Sciatic nerve (tissue), 2 donors: ENCODE measurements around the gene TMEM51. TPM values are rescaled to one million over a fixed set of nuclear protein-coding genes. Genes with fewer than 3 reads are reported as not detected.
"Not testable (repeated sequence)": the region's sequence is repeated elsewhere in the genome, so short reads cannot be mapped to it uniquely, and the experiment has no call there.

Experiments
- ATAC-seq: fragments of 200-7000 bp; cut with Tn5 transposase; one replicate; pipeline ENCODE4 v1.9.1; 2020; ENCODE audit warnings: mild to moderate bottlenecking, moderate library complexity
- DNase-seq: peaks from one replicate; pipeline ENCODE4 v3.0.0-alpha.2; 2020; ENCODE audit warnings: low spot score
- intact Hi-C: fragments of 100-400 bp; cut with DNase I; formaldehyde crosslinking; loops from one replicate; pipeline ENCODE4 v1.14.2; 2022
- total RNA-seq: library from RNA; stranded (reverse); fragmentation: NEBNext Ultra II Directional; extraction: Animal tissue kit (Norgen Biotek cat#: 25700); gene quantifications from one replicate; pipeline ENCODE4 v1.2.1, GENCODE V29; 2021
- donor health status: DM: no; HTN: no; CAD: no.
- donor health status: DM: no; HTN: no; CAD: no.

The TMEM51 gene
- total RNA-seq, 1 donor from 2014 or later, result 17.3 TPM

DNA sequence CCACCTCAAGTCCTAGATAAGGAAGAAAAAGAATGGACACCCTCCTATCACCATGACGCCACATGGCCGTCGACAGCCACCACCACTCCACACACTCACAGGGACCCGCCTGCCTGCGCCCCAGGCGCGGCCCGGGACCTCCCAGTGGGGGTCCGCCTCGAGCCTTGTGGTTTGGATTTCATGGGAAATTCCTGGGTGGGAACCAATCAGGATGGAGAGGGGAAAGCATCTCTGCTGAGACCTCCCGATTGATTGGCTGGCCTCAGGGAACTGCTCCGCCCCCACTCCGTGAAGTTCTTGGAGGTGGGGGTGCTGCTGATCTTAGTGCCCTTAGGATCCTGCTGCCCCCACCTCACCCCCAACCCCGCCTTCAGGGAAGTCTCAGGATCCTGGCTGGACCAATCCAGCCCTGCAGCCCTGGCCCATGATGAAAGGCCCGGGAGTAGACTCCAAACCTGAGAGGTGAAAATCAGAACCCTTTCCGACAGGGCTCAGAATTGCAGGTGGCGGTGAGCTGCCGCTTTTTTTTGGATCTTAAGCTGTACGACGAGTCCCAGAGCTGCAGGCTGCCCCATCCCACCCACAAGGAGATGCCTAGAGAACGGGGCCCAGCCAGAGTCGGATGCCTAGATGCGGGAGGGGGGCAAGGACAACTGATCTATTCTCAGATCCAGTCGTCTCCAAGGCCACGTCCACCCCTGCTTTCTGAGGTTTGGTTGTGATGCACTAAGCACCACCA, 29.0 kb upstream of the TMEM51 start:
- ATAC-seq (no peak), DNase-seq (no peak)
- intact Hi-C loops, result loop anchor here (5.0 kb wide), 1 partner anchor 148 kb away; no protein-coding TSS in a partner anchor

DNA sequence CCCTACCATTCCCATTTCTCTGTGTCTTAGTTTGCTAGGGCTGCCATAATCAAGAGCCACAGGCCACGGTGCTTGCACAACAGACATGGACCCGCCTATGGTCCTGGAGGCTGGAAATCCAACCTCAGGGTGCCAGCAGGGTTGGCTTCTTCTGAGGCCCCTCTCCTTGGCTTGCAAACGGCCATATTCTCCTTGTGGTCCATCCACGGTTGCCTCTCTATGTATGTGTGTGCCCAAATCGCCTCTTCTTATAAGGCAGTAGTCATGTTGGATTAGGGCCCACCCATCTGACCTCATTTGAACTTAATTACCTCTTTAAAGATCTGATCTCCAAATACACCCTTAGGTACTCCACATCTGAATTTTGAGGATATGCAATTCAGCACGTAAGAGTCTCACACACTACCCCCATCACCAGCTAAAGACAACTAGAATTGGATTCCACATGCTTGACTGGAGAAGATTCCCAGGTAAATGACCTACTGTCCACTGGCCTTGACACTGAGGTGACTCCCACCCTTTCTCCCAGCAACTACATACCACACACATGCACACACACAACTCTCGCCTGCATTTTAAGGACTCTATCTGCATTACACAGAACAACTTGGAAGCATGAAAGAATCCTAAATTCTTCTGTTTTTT, 28.3 kb upstream of the TMEM51 start:
- no peak for ATAC-seq
- no peak for DNase-seq
- intact Hi-C loops, result loop anchor here (5.0 kb wide), 1 partner anchor 147 kb away; no protein-coding TSS in a partner anchor

DNA sequence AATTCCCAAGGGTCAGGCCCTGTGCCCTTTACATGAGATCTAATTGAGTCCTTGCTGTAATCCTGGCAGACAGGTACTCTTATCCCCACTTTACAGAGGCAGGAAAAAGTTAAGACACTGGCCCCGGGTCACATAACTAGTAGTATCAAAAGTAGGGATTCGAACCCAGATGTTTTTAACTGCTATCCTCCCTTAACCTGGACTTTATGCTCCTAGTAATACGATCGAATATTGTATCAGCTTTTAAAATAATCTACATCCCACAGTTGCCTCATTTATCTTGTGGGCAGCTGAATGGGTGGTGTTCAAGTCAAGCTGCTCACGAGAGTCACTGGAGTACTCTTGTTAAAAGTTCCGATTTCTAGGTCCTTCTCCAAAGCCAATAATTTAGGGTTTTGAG, 25.5 kb upstream of the TMEM51 start:
- ATAC-seq, result no peak
- DNase-seq, result no peak
- intact Hi-C loops, result loop anchor here (5.0 kb wide), 1 partner anchor 144 kb away; no protein-coding TSS in a partner anchor

DNA sequence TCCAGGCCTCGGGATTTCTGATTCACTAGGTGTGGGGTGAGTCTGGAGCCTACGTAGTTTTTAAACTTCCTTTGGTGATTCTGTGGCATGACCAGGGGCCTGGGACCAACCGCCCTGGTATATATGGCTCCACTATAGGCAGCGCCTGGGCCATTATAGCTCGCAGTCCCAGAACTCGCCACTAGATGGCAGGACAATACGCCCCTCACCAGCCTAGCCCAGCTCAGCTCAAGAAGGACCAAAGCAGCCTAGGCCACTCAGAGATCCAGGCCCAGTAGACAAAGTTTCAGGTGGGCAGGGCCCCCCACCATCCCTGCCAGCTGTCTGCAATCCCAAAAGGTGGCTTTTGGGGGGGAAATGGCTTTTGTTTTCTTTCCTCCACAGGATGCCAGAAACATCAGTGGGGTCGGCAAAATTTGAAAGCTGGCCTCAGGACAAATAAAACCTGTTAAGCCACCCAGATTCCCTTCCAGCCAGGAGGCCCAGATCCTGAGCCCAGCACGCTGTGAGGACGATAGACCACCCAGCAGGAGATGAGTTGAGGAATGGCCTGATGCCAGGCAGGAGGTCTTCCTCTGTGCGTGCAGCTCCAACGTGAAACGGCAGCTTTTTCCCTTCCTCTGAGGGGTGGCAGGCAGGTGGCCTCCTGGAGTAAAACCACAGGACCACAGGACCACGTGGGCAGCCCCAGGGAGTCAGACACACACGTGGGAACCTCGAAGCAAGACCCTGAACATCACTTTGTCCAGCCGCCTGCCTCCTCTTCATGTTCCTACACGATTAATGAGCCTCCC, 24.8 kb upstream of the TMEM51 start:
- ATAC-seq (peak; percentile 90), DNase-seq (peak; percentile 84)
- intact Hi-C loops, result loop anchor here (5.0 kb wide), 1 partner anchor 144 kb away; no protein-coding TSS in a partner anchor

DNA sequence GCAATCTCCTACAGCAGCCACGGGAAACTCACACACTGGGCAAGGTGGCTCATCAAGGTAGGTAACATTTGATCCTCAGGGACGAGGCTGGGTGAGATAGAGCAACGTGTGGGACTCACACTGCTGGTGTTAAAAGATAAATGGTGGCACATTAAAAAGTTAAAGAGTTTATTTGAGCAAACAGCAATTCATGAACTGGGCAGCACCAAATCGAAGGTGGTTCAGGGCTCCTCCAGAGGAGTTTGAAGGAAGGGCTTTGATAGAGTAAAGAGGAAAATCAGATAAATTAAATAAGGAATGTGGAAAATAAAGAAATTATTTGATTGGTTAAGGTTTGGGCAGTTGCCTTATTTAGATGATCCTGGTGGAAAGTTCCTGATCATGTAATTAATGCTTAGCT, 23.6 kb upstream of the TMEM51 start:
- no peak for DNase-seq
- ATAC-seq, result no peak
- intact Hi-C loops, result loop anchor here (5.0 kb wide), 1 partner anchor 142 kb away; no protein-coding TSS in a partner anchor

DNA sequence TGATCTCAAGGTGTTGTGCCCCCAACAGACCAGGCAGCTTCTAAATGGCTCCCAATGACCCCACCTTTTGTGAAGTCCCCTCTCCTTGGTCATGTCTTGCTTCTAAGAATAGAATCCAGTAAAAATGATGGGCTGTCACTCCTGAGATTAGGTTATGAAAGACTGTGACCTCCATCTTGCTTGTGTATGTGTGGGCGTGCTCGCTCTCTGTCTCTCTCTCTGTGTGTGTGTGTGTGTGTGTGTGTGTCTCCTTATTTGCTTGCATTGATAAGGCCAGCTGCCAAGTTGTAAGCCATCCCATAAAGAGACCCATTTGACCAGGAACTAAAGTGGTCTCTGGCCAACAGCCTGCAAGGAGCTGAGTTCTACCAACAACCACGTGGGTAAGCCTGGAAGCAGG, 22.9 kb upstream of the TMEM51 start:
- intact Hi-C loops, result no loop called here
- DNase-seq, result no peak
- ATAC-seq, result no peak

DNA sequence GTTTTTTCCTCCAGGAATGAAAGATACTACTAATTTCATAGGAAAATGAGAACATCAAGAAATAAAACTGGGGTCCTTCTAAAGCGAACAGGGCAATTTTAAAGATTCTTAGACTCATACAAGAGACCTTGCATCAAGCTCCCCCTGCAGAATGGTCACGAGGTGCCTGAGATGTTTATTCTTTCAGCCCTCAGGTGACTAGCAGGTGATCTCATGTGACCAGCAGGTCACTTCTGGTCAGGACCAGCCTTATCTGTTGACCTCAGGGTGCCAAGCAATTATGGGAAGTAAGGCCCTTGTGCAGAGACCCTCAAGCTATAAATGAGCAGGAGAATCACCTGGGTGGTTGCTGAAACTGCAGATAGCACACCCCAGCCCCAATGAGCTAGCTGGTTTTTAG, 20.6 kb upstream of the TMEM51 start:
- no peak for DNase-seq
- intact Hi-C loops, result no loop called here
- ATAC-seq, result no peak

DNA sequence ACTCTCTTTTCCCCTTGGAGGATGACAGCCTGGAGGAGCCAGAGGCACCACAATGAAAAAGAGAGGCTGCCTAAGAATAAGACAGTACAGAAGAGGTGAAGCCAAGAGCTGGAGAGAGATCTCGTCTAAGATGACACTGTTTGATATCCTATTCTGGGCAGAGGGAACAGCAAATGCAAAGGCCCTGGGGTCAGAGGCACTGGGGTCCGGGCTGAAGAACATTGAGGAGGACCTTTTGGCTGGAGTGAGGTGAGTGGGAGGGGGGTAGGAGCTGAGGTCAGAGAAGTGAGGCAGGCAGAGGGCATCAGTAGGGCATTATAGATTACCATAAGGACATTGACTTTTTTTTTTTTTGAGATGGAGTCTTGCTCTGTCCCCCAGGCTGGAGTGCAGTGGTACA, 19.3 kb upstream of the TMEM51 start:
- no peak for DNase-seq
- ATAC-seq, result no peak
- intact Hi-C loops, result no loop called here

DNA sequence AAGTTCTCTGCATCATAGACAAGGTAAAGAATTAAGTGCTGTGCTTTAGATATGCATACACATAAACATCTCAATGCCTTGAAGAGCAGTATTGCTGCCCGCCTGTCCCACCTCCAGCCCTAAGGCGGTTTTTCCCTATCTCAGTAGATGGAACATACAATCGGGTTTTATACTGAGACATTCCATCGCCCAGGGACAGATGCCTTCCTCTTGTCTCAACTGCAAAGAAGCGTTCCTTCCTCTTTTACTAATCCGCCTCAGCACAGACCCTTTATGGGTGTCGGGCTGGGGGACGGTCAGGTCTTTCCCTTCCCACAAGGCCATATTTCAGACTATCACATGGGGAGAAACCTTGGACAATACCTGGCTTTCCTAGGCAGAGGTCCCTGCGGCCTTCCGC, 17.9 kb upstream of the TMEM51 start:
- DNase-seq, intact Hi-C loops, ATAC-seq: not testable (repeated sequence)

DNA sequence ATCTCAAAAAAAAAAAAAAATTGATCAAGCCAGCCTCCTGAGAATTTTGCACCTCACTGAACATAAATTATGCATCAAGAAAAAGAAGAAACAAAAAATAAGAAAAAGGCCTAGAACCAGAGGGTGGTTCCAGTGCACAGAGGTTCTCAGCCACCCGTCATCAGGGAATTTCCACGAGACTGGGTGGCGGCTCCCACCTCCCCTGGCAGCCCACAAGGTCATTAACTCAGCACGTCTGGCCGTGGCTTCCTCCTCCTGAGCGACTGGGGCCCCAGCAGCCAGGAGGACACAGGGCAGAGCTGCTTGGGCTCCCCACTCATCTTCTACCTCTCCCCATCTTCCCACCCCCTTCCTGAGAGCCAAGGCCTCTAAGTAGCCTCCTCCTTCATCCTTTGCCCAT, 15.7 kb upstream of the TMEM51 start:
- intact Hi-C loops, result no loop called here
- DNase-seq (no peak), ATAC-seq (no peak)

DNA sequence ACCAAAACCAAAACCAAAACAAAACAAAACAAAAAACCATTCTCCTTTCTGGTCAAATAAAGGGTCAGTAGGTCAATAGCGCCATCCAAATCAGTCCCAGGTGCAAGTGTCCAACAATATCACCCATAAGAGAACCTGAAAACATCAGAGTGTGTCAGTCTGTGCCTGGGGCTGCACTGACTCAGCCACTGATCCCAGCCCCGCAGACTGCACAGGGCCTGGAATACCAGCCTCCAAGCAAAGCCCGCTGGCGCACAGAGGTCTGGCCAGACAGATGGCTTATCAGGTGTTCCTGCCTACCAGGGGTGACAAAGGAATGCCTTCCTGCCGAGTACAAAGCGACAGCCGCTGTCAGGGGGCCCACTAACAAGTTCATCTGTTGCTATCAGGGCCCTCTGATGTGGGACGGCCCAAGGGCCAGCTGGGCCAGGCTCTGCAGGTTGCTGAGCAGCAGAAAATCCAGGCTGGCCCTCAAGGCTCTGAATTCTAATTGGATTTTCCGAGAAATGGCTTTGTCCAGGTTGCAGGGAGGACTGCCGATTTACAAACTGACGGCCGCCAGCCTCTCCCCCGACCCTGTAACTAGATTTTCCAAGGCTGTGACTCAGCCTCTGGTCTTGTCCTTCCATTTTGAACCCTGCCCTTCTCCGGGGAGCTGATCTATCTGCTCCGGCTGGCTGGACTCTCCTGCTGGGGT, 13.7 kb upstream of the TMEM51 start:
- ATAC-seq (no peak), DNase-seq (no peak)
- intact Hi-C loops, result no loop called here

DNA sequence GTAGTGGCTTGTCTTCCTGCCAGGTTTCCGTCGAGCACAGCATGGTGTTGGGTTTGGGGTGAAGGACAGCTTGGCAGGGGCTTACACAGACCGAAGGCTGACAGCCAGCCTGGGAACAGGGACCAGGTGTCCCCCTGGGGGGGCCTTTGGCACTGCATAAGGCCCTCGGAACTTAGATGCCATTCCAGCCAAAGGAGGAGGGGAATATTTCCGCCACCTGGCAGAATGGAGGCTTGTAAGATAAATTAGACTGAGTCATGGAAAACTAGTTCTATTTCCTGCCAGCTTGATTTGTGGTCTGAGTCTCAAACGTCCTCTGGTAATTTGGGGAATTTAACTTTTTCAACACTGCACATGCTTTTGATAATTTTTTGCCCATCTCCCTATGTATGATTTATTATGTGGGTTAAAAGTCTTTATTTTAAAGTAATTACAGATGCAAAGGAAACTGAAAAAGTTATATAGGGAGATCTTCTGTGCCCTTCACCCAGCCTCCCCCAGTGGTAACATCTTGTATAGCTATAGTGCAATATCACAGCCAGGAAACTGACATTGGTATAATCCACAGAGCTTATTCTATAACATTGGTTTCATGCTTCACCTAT, 11.5 kb upstream of the TMEM51 start:
- intact Hi-C loops, result no loop called here
- DNase-seq, result no peak
- ATAC-seq, result peak; percentile 42

DNA sequence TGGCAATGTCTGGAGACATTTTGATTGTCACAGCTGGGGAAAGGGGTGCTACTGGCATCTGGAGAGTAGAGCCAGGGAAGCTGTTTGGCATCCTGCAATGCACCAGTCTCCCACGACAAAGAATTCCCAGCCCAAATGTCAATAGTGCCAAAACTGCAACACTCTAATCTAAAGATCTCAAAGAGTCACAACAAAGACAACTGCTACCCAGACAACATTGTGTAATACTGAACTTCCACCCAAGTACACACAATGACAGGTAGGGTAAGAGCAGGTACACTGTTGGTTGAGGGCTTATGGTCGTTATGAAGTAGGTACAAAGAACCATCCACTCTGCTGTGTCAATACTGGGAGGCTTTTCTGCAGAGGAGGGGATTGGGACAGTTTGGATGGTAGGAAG, 8.2 kb upstream of the TMEM51 start:
- no peak for ATAC-seq
- intact Hi-C loops, result no loop called here
- no peak for DNase-seq

DNA sequence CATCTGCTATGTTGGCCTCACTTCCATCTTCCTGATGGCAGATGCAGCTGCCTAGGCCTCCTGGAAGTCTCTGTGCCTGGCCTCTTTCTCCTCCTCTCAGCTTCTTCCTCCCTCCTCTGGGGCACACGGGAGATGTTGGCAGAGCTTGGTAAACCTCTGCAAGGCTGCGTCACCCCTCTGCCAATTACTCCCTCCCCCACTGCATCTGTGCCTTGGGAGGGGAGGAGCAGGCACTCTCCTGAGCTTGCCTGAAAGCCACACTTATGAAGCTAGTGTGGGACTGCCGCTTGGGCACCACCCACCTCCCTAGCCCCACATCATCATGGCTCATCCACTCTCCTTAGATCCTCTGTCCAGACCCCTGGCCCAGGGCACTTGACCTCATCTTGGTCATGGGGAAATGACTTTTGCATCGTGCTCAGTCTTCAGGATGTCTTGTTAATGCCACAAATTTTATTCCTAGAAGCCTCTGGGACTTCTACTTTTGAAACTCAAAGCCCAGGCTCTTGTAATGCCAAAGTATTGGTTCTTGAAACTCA, 7.3 kb upstream of the TMEM51 start:
- ATAC-seq (no peak), DNase-seq (no peak)
- intact Hi-C loops, result no loop called here

DNA sequence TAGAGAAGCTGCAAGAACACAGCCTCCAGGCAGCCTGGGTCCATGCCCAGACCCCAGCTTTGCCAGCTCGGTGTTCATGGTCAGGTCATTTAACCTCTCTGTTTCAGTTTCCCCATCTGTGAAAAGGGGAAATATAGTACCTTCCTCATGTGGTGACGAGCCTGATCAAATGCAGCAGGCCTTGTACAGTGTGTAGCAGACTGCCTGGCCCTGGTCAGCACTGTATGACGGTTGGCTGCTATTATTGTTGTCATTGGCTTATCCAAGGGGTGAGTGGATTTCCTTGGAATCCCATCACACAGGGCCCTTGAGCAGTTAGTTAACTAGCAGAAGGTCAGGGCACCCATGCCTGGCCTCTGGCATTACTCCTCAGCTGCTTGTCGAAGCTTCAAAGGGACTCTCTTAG, 6.6 kb upstream of the TMEM51 start:
- peak; percentile 31 for ATAC-seq
- intact Hi-C loops, result no loop called here
- DNase-seq, result no peak

DNA sequence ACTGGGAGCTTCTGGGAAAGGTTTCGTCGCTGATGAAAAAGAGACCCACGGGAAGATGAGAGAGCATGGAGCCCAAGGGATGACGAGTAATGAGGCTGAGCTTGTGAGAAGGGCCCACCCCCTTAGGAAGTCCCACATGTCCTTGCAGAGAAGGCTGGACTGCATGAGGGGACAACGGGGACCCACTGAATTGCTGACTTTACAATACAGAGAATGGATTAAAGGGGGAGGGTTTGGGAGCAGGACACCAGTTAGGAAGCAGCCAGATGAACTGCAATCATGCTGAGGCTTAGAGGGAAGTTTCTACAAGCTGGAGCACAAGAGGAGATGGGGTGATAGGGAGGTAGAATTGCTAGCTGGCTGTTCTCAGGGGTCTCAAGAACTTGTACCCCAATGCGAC, 5.5 kb upstream of the TMEM51 start:
- intact Hi-C loops, result no loop called here
- DNase-seq (no peak), ATAC-seq (no peak)

DNA sequence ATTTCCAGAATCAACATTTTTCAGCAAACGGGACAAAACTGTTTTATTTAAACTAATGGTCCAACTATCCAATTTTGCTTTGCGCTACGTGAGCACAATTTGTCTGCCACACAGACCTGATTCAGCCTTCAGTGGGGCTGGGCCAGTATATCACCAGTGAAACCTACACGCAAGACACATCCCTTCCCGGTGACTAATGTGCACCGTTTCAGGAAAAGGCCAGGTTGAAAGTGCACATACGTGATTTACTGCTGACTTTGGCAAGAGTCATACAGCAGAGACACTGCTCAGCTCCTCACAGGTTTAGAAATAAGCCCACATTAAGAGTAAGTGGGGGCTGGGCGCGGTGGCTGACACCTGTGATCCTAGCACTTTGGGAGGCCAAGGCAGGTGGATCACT, 5.1 kb upstream of the TMEM51 start:
- intact Hi-C loops, result no loop called here
- DNase-seq, result no peak
- no peak for ATAC-seq

DNA sequence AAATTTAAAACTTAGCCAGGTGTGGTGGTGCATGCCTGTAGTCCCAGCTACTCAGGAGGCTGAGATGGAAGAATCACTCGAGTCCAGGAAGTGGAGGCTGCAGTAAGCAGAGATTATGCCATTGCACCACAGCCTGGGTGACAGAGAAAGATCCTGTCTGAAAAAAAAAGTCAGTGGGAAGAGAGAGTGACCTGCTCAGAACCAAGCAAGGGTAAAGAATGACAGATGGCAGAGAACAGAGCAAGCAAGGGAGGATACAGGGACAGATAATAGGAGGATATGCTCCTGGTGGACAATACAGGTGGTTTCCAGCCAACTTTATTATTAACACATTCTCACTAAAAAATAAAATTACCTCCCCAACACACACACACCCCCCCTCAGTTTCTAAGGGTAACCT, 4.6 kb upstream of the TMEM51 start:
- no peak for ATAC-seq

DNA sequence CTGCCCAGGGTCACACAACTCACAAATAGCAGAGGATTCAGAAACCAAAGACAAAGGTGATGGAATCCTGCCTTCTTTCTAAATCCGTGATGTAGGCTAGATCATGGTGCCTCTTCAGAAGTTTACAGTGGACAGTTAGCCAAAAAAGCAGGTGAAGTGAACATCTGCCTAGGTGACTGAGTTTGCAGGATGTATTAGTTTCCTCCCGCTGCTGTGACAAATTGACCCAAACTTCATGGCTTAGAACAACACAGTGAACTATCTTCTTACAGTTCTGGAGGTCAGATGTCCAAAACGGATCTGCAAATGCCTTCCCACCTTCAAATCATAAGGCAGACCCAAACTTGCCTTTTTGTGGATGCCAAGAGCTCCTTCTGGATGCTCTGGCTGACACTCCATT, 3.2 kb upstream of the TMEM51 start:
- intact Hi-C loops, result no loop called here
- no peak for ATAC-seq
- DNase-seq, result no peak

More for the DNA sequence above, 4.6 kb upstream of the TMEM51 start:
- intact Hi-C loops, result no loop called here
- DNase-seq, result no peak
